Measurements from ENCODE around the gene CHST3. TPM values are rescaled to one million over a fixed set of nuclear protein-coding genes. Genes with fewer than 3 reads are reported as not detected.

CHST3 gene
- total and polyA plus RNA-seq, 2 experiments from 2014 or later, result 0.94 to 8.3 TPM

GRCh38 chr10:71973777-71974488, 9.7 kb downstream of the CHST3 start:
- Histone ChIP-seq H3K4me1 (ENCODE audit: insufficient read depth) (peaks cover 11% of the 10 kb centered on the region; the same call in 1 of the 2 replicates), H3K79me2 (replicated peaks; ENCODE audit: insufficient read depth) (peaks cover 8% of the 10 kb centered on the region), H3F3A (replicated peaks; ENCODE audit: low read depth) (no peaks in the 10 kb centered on the region), H3K27ac (ENCODE audit: low read depth) (no peak overlapping the region), H3K36me3 (ENCODE audit: insufficient read depth) (no peaks in the 10 kb centered on the region), H3K27me3 (ENCODE audit: insufficient read depth) (no peaks in the 10 kb centered on the region), H3K4me2 (no peak overlapping the region), H3K9me2 (ENCODE audit: insufficient read depth) (no peaks in the 10 kb centered on the region), H3K4me3 (no peak overlapping the region), H4K20me1 (replicated peaks; ENCODE audit: insufficient read depth) (no peaks in the 10 kb centered on the region; the same call in 1 of the 2 replicates), H2AFZ (no peak overlapping the region)
- Mint-ChIP-seq H3K36me3 (ENCODE audit: low read depth) (no peaks in the 10 kb centered on the region), H3K27ac (no peak overlapping the region), H3K9me3 (no peaks in the 10 kb centered on the region; the same call in 2 of the 3 replicates), H3K4me1 (peaks cover 22% of the 10 kb centered on the region; the same call in 2 of the 3 replicates), H3K27me3 (ENCODE audit: insufficient read depth, low read depth, poor library complexity) (peaks cover 8% of the 10 kb centered on the region), H3K4me3 (no peak overlapping the region)
- TF ChIP-seq STAT1 (IDR thresholded peaks at IDR 0.05; ENCODE audit: unreplicated experiment) (no peak), ZNF114 (CRISPR knock-in tag; IDR thresholded peaks at IDR 0.05) (no peak), EZH2phosphoT487 (IDR thresholded peaks at IDR 0.05; ENCODE audit: unreplicated experiment) (no peak), ZNF331 (CRISPR knock-in tag; IDR thresholded peaks at IDR 0.05; ENCODE audit: low read depth) (no peak), POLR2AphosphoS5 (IDR thresholded peaks at IDR 0.05; ENCODE audit: low read depth) (no peak), JUNB (IDR thresholded peaks at IDR 0.05; ENCODE audit: unreplicated experiment) (no peak), CREB1 (CRISPR knock-in tag; IDR thresholded peaks at IDR 0.05; ENCODE audit: low read depth) (no peak), NANOG (IDR thresholded peaks at IDR 0.05; ENCODE audit: borderline replicate concordance) (no peak), CTCF (conservative IDR thresholded peaks at IDR 0.05; ENCODE audit: low read depth in 2 of 2) (no peak), EZH2 (IDR thresholded peaks at IDR 0.05; ENCODE audit: low read depth, unreplicated experiment) (no peak)
- TF ChIP-seq, protein P1, sequence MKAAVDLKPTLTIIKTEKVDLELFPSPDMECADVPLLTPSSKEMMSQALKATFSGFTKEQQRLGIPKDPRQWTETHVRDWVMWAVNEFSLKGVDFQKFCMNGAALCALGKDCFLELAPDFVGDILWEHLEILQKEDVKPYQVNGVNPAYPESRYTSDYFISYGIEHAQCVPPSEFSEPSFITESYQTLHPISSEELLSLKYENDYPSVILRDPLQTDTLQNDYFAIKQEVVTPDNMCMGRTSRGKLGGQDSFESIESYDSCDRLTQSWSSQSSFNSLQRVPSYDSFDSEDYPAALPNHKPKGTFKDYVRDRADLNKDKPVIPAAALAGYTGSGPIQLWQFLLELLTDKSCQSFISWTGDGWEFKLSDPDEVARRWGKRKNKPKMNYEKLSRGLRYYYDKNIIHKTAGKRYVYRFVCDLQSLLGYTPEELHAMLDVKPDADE (IDR thresholded peaks at IDR 0.05), result no peak
- TF ChIP-seq, protein P2, sequence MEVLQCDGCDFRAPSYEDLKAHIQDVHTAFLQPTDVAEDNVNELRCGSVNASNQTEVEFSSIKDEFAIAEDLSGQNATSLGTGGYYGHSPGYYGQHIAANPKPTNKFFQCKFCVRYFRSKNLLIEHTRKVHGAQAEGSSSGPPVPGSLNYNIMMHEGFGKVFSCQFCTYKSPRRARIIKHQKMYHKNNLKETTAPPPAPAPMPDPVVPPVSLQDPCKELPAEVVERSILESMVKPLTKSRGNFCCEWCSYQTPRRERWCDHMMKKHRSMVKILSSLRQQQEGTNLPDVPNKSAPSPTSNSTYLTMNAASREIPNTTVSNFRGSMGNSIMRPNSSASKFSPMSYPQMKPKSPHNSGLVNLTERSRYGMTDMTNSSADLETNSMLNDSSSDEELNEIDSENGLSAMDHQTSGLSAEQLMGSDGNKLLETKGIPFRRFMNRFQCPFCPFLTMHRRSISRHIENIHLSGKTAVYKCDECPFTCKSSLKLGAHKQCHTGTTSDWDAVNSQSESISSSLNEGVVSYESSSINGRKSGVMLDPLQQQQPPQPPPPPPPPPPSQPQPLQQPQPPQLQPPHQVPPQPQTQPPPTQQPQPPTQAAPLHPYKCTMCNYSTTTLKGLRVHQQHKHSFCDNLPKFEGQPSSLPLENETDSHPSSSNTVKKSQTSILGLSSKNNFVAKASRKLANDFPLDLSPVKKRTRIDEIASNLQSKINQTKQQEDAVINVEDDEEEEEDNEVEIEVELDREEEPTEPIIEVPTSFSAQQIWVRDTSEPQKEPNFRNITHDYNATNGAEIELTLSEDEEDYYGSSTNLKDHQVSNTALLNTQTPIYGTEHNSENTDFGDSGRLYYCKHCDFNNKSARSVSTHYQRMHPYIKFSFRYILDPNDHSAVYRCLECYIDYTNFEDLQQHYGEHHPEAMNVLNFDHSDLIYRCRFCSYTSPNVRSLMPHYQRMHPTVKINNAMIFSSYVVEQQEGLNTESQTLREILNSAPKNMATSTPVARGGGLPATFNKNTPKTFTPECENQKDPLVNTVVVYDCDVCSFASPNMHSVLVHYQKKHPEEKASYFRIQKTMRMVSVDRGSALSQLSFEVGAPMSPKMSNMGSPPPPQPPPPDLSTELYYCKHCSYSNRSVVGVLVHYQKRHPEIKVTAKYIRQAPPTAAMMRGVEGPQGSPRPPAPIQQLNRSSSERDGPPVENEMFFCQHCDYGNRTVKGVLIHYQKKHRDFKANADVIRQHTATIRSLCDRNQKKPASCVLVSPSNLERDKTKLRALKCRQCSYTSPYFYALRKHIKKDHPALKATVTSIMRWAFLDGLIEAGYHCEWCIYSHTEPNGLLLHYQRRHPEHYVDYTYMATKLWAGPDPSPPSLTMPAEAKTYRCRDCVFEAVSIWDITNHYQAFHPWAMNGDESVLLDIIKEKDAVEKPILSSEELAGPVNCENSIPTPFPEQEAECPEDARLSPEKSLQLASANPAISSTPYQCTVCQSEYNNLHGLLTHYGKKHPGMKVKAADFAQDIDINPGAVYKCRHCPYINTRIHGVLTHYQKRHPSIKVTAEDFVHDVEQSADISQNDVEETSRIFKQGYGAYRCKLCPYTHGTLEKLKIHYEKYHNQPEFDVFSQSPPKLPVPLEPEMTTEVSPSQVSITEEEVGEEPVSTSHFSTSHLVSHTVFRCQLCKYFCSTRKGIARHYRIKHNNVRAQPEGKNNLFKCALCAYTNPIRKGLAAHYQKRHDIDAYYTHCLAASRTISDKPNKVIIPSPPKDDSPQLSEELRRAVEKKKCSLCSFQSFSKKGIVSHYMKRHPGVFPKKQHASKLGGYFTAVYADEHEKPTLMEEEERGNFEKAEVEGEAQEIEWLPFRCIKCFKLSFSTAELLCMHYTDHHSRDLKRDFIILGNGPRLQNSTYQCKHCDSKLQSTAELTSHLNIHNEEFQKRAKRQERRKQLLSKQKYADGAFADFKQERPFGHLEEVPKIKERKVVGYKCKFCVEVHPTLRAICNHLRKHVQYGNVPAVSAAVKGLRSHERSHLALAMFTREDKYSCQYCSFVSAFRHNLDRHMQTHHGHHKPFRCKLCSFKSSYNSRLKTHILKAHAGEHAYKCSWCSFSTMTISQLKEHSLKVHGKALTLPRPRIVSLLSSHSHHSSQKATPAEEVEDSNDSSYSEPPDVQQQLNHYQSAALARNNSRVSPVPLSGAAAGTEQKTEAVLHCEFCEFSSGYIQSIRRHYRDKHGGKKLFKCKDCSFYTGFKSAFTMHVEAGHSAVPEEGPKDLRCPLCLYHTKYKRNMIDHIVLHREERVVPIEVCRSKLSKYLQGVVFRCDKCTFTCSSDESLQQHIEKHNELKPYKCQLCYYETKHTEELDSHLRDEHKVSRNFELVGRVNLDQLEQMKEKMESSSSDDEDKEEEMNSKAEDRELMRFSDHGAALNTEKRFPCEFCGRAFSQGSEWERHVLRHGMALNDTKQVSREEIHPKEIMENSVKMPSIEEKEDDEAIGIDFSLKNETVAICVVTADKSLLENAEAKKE (CRISPR knock-in tag; IDR thresholded peaks at IDR 0.05), result no peak
- TF ChIP-seq, protein P3, sequence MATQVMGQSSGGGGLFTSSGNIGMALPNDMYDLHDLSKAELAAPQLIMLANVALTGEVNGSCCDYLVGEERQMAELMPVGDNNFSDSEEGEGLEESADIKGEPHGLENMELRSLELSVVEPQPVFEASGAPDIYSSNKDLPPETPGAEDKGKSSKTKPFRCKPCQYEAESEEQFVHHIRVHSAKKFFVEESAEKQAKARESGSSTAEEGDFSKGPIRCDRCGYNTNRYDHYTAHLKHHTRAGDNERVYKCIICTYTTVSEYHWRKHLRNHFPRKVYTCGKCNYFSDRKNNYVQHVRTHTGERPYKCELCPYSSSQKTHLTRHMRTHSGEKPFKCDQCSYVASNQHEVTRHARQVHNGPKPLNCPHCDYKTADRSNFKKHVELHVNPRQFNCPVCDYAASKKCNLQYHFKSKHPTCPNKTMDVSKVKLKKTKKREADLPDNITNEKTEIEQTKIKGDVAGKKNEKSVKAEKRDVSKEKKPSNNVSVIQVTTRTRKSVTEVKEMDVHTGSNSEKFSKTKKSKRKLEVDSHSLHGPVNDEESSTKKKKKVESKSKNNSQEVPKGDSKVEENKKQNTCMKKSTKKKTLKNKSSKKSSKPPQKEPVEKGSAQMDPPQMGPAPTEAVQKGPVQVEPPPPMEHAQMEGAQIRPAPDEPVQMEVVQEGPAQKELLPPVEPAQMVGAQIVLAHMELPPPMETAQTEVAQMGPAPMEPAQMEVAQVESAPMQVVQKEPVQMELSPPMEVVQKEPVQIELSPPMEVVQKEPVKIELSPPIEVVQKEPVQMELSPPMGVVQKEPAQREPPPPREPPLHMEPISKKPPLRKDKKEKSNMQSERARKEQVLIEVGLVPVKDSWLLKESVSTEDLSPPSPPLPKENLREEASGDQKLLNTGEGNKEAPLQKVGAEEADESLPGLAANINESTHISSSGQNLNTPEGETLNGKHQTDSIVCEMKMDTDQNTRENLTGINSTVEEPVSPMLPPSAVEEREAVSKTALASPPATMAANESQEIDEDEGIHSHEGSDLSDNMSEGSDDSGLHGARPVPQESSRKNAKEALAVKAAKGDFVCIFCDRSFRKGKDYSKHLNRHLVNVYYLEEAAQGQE (IDR thresholded peaks at IDR 0.05; ENCODE audit: unreplicated experiment), result no peak
- ATAC-seq, result no peak
- DNase-seq (ENCODE audit: low spot score), result no peak

Measured in GM23338 (cell line).